Uterus (tissue), 4 donors: ENCODE measurements around the gene ARHGEF7. TPM values are rescaled to one million over a fixed set of nuclear protein-coding genes. Genes with fewer than 3 reads are reported as not detected.

Experiments used
- DNase-seq, 2 donors: peaks; one replicate each; pipeline ENCODE4 v3.0.0-alpha.2; 2019 to 2020
- H3K27ac ChIP-seq, 2 donors: fragments of 200-600 bp; sonication (generic); 1 replicate in 1 of 2; 2 replicates in 1 of 2; pipeline ENCODE4 v1.5.1; 2016 to 2018
- H3K27me3 ChIP-seq, 2 donors: fragments of 200-600 bp; sonication (generic); one replicate each; pipeline ENCODE4 v1.5.1; 2018 to 2019; ENCODE audit warnings: control low read depth in 1 of 2
- H3K36me3 ChIP-seq, 2 donors: fragments of 200-600 bp; sonication (generic); one replicate each; pipeline ENCODE4 v1.5.1; 2019; ENCODE audit warnings: control low read depth in 1 of 2
- H3K4me1 ChIP-seq, 2 donors: fragments of 200-600 bp; sonication (generic); one replicate each; pipeline ENCODE4 v1.5.1; 2018 to 2019; ENCODE audit warnings: control low read depth in 1 of 2
- H3K4me3 ChIP-seq, 2 donors: fragments of 200-600 bp; sonication (generic); 1 replicate in 1 of 2; 2 replicates in 1 of 2; pipeline ENCODE4 v1.5.1; 2018 to 2019; ENCODE audit warnings: mild to moderate bottlenecking in 1 of 2
- H3K9me3 ChIP-seq, 2 donors: fragments of 200-600 bp; sonication (generic); one replicate each; pipeline ENCODE4 v1.5.1; 2019; ENCODE audit warnings: control low read depth in 1 of 2
- CTCF ChIP-seq, 4 experiments: fragments of 200-600 bp in 2 of 4; fragments of 450-650 bp in 2 of 4; sonication (generic) in 2 of 4; IDR thresholded peaks; one replicate each; pipeline ENCODE4 v1.5.1; 2016 to 2019; ENCODE audit warnings: antibody characterized with exemption in 4 of 4, mild to moderate bottlenecking in 2 of 4, moderate library complexity in 1 of 4
- POLR2A ChIP-seq, 2 donors: fragments of 450-650 bp; IDR thresholded peaks; one replicate each; pipeline ENCODE4 v1.6.1; 2016; ENCODE audit warnings: antibody characterized with exemption in 2 of 2, mild to moderate bottlenecking in 1 of 2, moderate library complexity in 1 of 2
- intact Hi-C: fragments of 100-400 bp; cut with DNase I; formaldehyde crosslinking; loops from one replicate; pipeline ENCODE4 v1.15.1; 2023; ENCODE audit warnings: low total_unique reads
- total RNA-seq, 4 donors: library from RNA; depleted of rRNA in 3 of 4; stranded (reverse); fragments of >200 nt in 3 of 4; gene quantifications; one replicate each; pipeline versions ENCODE4 v1.1.0 to v1.2.4, GENCODE V29; 2014 to 2023
- donor health status: DM: yes; HTN: yes; CAD: no.

The ARHGEF7 gene
- total RNA-seq, 4 donors from 2014 or later = 42.6 to 152 (median 127) TPM

- no peak for DNase-seq
- TF ChIP-seq CTCF (IDR thresholded peaks at IDR 0.05) (no peak), POLR2A (IDR thresholded peaks at IDR 0.05) (no peak)
- no peak overlapping the region for H3K4me3 ChIP-seq
- no peak overlapping the region for H3K27ac ChIP-seq
- intact Hi-C loops = no loop called here
- H3K4me1 ChIP-seq = no peaks in the 10 kb centered on the region
- no peaks in the 10 kb centered on the region for H3K9me3 ChIP-seq
- no peaks in the 10 kb centered on the region for H3K36me3 ChIP-seq
- H3K27me3 ChIP-seq = no peaks in the 10 kb centered on the region
Measured at GRCh38 chr13:111325146-111325890, 210.2 kb downstream of the ARHGEF7 start.

GRCh38 chr13:111325941-111326620 is 211.0 kb downstream of the ARHGEF7 start:
- Histone ChIP-seq H3K27me3 (no peaks in the 10 kb centered on the region), H3K4me3 (no peak overlapping the region), H3K27ac (no peak overlapping the region), H3K36me3 (no peaks in the 10 kb centered on the region), H3K9me3 (no peaks in the 10 kb centered on the region), H3K4me1 (no peaks in the 10 kb centered on the region)
- DNase-seq = no peak
- intact Hi-C loops = no loop called here
- TF ChIP-seq POLR2A (IDR thresholded peaks at IDR 0.05) (no peak), CTCF (IDR thresholded peaks at IDR 0.05) (no peak)

GRCh38 chr13:111326621-111326965 is 211.5 kb downstream of the ARHGEF7 start:
- H3K27me3 ChIP-seq = no peaks in the 10 kb centered on the region
- H3K4me3 ChIP-seq = no peak overlapping the region
- no peaks in the 10 kb centered on the region for H3K9me3 ChIP-seq
- no peak for DNase-seq
- no peak for TF ChIP-seq POLR2A (IDR thresholded peaks at IDR 0.05)
- TF ChIP-seq CTCF (IDR thresholded peaks at IDR 0.05) = no peak
- H3K27ac ChIP-seq = no peak overlapping the region
- no peaks in the 10 kb centered on the region for H3K4me1 ChIP-seq
- H3K36me3 ChIP-seq = no peaks in the 10 kb centered on the region
- intact Hi-C loops = no loop called here

GRCh38 chr13:111326981-111327642 is 212.0 kb downstream of the ARHGEF7 start:
- no peak for DNase-seq
- no peak overlapping the region for H3K4me3 ChIP-seq
- no peaks in the 10 kb centered on the region for H3K4me1 ChIP-seq
- H3K36me3 ChIP-seq = no peaks in the 10 kb centered on the region
- intact Hi-C loops = no loop called here
- no peak overlapping the region for H3K27ac ChIP-seq
- TF ChIP-seq POLR2A (IDR thresholded peaks at IDR 0.05) = no peak
- TF ChIP-seq CTCF (IDR thresholded peaks at IDR 0.05) = no peak
- no peaks in the 10 kb centered on the region for H3K27me3 ChIP-seq
- no peaks in the 10 kb centered on the region for H3K9me3 ChIP-seq
